HG03558 (cell line): ENCODE results near the gene PRLR.
A peak's percentile ranks its signal among the peaks of the same experiment; 100 is the strongest.
"Not testable (repeated sequence)": the region's sequence is repeated elsewhere in the genome, so short reads cannot be mapped to it uniquely, and the experiment has no call there.

ENCODE experiments used
- ATAC-seq: cut with Tn5 transposase; IDR thresholded peaks from one replicate; pipeline ENCODE4 v1.9.1; 2021; ENCODE audit warnings: moderate number of reproducible peaks; ENCODE audit not compliant: unreplicated experiment; ENCODE audit errors: extremely low read depth

Gene PRLR

GRCh38 chr5:35047785-35048404 lies 182.4 kb downstream of the PRLR start, which contains the start of gene AGXT2:
Gene AGXT2 (minus strand): TSS chr5:35047949. CDS start chr5:35047892, 57 bp downstream.
- no peak for ATAC-seq

- ATAC-seq = no peak
Observed at GRCh38 chr5:35046774-35047173, 183.5 kb downstream of the PRLR start.

- no peak for ATAC-seq
Observed at GRCh38 chr5:35045280-35045679, 185.0 kb downstream of the PRLR start.

- ATAC-seq = no peak
Observed at GRCh38 chr5:35044649-35045048, 185.6 kb downstream of the PRLR start.

GRCh38 chr5:35042781-35043180 lies 187.5 kb downstream of the PRLR start:
- ATAC-seq = no peak

GRCh38 chr5:35041261-35041660 lies 189.0 kb downstream of the PRLR start:
- ATAC-seq = no peak

- ATAC-seq = no peak
Observed at GRCh38 chr5:35038891-35039290, 191.4 kb downstream of the PRLR start.

- ATAC-seq = no peak
Observed at GRCh38 chr5:35036536-35036935, 193.8 kb downstream of the PRLR start.

GRCh38 chr5:35035929-35036328 lies 194.4 kb downstream of the PRLR start:
- ATAC-seq = not testable (repeated sequence)

GRCh38 chr5:35035271-35035670 lies 195.0 kb downstream of the PRLR start:
- no peak for ATAC-seq

- no peak for ATAC-seq
Observed at GRCh38 chr5:35032356-35032755, 197.9 kb downstream of the PRLR start.

GRCh38 chr5:35031276-35031675 lies 199.0 kb downstream of the PRLR start:
- ATAC-seq = no peak

- ATAC-seq = no peak
Observed at GRCh38 chr5:35030426-35031100, 199.7 kb downstream of the PRLR start.

- no peak for ATAC-seq
Observed at GRCh38 chr5:35029333-35029732, 201.0 kb downstream of the PRLR start.

- no peak for ATAC-seq
Observed at GRCh38 chr5:35026941-35027340, 203.3 kb downstream of the PRLR start.

GRCh38 chr5:35026280-35026840 lies 203.9 kb downstream of the PRLR start:
- ATAC-seq = no peak

GRCh38 chr5:35024911-35025510 lies 205.3 kb downstream of the PRLR start:
- ATAC-seq = no peak

- ATAC-seq = no peak
Observed at GRCh38 chr5:35023391-35024178, 206.7 kb downstream of the PRLR start.

- peak; percentile 65 for ATAC-seq
Observed at GRCh38 chr5:35016174-35017051, 213.9 kb downstream of the PRLR start.

GRCh38 chr5:35015063-35015462 lies 215.2 kb downstream of the PRLR start:
- ATAC-seq = no peak
